ENCODE results near the gene CDC20B.
"Not testable (repeated sequence)": the region's sequence is repeated elsewhere in the genome, so short reads cannot be mapped to it uniquely, and the experiment has no call there.

Gene CDC20B

DNA sequence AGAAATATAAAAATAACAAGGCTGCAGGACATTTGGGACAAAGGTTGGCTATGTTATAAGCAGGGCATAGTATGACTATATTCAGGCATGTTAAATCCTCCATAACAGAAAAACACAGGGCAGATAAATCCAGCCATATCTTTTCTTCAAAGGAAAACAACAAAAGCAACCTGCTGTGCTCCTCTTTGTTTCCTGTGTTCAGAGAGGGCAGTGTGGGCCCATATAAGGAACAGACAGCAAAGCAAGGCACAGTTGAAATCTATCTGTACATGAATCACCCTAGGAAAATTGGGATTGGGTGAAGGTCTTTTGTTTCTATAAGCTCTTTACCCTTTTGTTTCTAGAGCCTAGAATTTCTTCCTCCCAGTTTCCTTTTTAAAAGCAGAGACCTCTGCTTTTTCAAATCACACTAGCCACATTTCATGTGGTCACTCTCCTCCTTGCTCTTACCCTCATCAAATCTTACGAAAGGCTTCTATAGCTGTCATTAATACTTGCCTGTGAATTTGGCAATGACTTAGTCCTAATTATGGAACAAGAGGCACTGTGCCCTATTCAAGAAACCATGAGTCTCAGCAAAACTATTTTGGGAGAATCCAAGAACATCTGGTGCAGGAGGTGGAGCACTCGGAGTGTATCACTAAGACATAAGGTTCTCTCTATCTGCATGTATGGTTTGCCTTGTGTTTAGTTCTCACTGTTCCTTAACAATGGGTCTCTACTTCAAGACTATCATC lies 68.8 kb downstream of the CDC20B start:
- DNase-seq (ENCODE audit: low read depth) = no peak

DNA sequence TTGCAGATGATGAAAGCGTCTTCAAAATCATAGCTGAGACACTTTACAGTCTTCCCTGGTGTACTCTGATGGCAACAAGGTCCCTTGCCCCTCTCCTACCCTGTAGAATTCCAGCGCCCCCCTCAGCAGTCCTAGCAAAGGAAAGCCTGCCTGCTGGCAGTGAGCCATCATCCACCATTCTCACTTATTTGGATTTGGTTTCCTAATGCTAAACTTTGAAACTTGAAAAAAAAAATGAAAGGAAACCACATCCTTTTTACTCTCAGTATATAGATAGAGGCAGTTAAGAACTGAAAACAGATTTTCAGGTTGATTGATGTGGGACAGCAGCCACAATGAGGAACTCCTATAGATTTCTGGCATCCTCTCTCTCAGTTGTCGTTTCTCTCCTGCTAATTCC lies 70.6 kb downstream of the CDC20B start, which contains the start of gene GZMA:
GZMA (plus strand) TSS at position 299 of the 400 bp plus-strand sequence; CDS start at position 336, 37 bp downstream.
- no peak for DNase-seq (ENCODE audit: low read depth)

DNA sequence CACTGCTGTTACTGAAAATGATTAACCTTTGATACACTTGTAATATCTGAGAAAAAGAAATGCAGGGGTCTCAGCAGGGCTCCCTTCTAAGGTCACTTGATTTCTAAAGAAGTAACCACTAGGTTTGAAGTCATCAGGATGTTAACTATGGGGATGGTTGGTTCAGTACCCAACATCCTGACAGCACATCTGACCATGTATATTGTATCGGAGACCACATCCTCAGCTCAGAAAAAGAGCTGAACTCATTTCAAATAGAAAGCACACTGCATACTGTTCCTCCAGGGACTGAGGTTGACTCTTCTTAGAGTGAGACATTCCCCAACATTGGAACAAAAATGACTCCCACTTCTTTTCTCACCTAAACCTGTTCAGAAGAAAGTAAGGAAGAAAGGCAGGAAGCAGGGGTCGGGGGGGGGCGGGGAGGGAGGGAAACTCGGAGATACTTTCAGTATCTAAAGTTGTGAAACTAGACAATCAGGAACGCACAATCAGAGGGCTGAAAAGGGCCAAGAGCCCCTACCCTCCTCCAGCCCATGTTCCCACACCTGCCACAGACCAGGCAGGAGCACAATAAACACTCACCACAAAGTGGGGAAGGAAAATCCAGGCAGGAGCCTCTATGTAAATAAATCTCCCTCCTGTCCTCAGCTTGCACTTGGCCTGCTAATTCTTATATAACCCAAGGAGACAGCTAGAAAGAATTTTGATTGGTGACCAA lies 71.3 kb downstream of the CDC20B start:
- DNase-seq (ENCODE audit: low read depth) = no peak

DNA sequence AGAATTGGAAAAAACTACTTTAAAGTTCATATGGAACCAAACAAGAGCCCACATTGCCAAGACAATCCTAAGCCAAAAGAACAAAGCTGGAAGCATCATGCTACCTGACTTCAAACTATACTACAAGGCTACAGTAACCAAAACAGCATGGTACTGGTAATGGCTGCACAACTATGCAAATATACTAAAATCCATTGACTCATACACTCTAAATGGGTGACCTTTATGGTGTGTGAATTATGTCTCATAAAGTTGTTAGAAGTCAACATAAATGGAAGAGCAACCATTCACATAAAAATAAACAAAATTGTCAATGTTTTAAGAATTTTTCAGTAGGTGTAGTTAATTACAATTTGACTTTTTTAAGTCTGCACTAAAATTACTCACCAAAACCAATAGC lies 71.8 kb downstream of the CDC20B start:
- not testable (repeated sequence) for DNase-seq (ENCODE audit: low read depth)

DNA sequence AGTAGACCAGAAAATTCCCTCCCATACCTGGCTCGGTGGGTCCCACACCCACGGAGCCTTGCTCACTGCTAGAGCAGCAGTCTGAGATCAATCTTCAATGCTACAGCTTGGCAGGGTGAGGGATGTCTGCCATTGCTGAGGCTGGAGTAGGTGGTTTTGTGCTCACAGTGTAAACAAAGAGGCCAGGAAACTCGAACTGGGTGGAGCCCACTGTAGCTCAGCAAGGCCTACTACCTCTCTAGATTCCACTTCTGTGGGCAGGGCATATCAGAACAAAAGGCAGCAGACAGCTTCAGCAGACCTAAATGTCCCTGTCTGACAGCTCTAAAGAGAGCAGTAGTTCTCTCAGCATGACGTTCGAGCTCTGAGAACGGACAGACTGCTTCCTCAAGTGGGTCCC lies 76.1 kb downstream of the CDC20B start:
- DNase-seq (ENCODE audit: low read depth) = no peak

DNA sequence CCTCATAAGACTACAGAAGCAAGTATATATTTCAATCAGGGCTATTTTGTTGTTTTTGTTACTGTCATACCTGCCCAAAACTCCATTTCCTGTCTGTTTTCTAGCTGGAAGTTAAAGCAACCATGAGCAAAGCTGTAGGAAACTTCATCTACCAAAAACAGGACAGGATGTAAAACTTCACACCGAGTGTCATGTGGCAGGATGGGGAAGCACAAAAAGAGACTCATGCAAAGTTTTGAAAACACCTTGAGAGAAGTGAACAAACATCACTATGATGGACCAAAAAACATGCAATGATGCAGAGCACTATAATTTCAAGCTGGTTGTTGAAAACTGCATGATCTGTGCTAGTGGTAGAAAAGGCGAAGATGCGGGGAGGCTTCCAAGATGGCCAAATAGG lies 76.8 kb downstream of the CDC20B start:
- no peak for DNase-seq (ENCODE audit: low read depth)

DNA sequence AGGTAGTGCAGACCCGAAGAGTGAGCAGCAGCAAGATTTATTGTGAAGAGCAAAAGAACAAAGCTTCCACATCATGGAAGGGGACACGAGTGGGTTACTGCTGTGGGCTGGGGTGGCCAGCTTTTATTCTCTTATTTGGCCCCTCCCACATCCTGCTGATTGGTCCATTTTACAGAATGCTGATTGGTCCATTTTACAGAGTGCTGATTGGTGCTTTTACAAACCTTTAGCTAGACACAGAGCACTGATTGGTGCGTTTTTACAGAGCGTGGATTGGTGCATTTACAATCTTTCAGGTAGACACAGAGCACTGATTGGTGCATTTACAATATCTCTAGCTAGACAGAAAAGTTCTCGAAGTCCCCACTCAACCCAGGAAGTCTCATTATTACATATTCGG lies 82.0 kb downstream of the CDC20B start:
- not testable (repeated sequence) for DNase-seq (ENCODE audit: low read depth)

DNA sequence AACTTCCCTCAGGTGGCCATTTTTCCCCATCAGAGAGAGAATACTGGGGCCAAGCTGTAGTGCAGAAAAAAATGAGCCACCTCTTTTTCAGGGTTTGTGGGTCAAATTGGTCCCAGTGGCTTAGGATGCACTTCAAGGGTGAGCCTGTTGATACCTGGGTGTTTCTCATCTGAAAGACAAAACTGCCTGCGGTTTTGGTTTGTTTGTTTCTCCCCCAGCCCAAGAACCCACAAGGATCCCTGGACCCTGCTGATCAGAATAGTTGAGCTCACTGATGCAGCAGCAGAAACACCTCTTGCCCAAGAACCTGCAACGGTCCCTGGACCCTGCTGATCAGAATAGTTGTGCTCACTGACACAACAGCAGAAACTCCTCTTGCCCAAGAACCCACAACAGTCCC lies 83.7 kb downstream of the CDC20B start:
- DNase-seq (ENCODE audit: low read depth) = not testable (repeated sequence)

DNA sequence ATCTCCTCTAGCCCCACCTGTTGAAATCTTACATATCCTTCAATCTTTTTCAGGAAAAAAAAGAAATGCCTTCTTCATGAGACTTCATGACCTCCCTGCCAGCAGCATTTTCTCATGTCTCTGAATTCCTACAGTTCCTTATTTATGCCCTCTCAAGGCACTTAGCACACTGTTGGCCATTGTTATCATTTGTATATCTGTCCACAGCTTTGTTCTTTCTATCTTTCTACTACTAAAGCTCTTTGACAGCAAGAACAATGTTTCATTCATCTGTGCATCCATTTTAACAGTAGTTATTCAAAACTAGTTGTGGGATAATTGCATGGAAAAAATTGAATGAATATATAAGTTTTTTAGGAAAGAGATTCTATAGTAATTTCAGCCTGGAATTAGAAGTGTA lies 91.4 kb downstream of the CDC20B start:
- DNase-seq (ENCODE audit: low read depth) = no peak

DNA sequence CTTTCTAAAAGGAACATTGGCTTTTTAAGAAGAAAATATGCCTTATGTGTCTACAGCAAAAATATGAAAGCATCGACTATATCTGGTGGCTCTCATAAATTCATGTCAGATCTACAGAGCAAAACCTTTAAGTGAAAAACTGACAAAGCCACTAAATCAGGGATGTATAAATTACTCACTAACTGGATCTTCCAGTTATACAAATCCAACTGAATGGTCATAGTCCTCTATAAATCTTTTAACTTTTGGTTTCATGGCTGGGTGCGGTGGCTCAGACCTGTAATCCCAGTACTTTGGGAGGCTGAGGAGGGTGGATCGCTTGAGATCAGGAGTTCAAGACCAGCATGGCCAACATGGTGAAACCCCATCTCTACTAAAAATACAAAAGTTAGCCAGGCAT lies 99.8 kb downstream of the CDC20B start:
- DNase-seq (ENCODE audit: low read depth) = no peak

DNA sequence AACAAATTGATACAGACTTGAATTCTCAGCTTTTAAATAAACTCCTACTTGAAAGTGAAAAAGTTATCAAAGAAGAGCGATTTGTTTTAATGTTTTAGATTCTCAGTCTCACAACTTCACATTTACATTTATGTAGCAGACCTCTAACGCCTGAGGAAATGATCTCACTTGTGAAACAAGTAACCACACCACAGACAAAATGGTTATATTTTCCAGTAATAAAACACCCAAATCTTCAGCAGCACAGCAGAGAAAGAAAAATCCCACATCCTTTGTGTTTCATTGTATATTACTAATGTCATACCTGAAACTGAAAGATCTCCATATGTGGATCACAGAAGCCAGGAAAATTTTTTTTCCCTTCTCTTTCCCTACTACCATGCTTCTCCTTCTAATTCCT lies 100.3 kb downstream of the CDC20B start:
- no peak for DNase-seq (ENCODE audit: low read depth)

DNA sequence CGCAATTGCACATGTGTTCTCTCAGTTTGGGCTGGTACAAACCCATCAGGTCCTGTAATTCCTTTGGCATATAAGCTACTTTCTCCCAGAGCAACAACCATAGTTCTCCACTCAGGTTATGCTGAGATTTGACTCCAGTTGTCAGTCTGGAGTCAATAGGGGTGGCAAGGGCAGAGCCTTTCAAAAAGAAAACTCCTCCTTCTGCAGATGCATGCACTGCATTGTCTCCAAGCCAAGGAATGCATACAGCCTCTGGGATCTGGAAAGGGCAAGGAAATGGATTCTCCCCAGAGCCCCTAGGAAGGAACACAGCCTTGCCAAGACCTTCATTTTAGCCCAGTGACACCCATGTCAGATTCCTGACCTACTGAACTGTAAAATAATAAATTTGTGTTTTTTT lies 101.6 kb downstream of the CDC20B start:
- no peak for DNase-seq (ENCODE audit: low read depth)

DNA sequence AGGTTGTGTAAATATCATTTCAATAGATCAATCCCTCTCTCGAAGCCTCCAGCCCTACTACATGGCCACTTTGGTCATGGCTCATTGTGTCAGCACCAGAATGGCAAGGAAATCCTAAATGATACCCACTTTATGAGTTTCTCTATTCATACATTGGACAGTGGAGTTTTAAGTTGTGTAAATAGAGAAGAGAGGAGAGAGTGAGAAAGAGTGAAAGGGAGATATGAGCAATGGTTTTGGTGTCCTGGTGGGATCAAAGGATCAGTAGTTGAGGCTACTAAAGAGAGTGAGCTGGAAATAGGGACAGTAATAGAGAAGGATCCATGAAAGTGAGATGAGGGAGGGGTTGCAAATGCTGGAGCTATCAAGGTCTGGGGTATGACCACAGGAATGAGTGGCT lies 102.0 kb downstream of the CDC20B start:
- no peak for DNase-seq (ENCODE audit: low read depth)

DNA sequence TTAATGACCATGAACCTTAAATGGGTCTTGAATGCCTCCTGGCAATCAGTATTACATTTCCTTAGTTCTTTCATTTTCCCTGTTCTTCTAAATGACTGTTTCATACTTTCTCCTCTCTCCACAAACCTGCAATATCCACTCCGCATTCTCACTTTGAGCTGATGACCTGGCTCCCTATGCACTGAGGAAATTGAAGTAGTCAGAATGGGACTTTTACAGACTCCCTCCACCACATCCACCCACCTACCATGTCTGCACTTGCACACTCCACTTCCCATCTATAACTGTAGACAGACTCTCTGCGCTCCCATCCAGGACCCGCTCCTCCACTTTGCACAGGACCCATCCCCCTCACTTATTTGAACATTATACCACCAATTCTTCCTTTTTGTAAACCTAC lies 106.7 kb downstream of the CDC20B start:
- no peak for DNase-seq (ENCODE audit: low read depth)

DNA sequence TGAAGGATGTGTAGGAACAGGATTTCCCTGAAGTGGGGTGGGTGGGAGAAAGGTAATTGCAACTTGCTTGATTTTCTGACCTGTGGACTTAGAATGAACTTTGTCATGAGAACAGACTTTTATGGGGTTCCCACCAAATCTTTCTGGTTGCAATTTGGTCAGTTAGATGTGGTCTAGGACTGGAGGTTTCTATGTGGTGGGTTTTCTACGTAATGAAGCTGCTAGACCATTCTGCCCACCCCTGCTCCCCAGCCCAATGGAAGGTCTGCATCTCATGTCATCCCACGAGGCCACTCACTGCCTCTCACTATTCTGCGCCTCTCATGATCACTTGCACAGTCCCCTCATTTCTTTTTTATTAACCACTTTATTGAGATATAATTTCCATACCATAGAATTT lies 108.5 kb downstream of the CDC20B start:
- DNase-seq (ENCODE audit: low read depth) = no peak

DNA sequence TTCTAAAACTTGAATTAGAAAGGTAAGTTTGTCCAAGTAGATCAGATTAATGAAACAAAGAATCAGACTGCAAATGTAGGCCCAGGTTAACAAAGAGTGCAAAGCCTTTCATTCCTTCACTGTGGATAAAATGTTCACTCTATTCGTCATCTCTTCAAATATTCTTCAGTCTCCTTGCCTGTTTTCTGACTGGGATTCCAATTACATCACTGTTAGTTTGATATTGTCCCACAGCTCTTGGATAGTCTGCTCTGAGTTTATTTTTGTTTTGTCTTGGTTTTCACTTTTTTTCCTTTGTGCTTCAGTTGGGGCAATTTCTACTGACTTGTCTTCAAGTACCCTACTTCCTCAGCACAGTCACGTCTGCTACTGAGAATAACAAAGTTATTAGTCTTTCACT lies 109.1 kb downstream of the CDC20B start:
- DNase-seq (ENCODE audit: low read depth) = no peak

DNA sequence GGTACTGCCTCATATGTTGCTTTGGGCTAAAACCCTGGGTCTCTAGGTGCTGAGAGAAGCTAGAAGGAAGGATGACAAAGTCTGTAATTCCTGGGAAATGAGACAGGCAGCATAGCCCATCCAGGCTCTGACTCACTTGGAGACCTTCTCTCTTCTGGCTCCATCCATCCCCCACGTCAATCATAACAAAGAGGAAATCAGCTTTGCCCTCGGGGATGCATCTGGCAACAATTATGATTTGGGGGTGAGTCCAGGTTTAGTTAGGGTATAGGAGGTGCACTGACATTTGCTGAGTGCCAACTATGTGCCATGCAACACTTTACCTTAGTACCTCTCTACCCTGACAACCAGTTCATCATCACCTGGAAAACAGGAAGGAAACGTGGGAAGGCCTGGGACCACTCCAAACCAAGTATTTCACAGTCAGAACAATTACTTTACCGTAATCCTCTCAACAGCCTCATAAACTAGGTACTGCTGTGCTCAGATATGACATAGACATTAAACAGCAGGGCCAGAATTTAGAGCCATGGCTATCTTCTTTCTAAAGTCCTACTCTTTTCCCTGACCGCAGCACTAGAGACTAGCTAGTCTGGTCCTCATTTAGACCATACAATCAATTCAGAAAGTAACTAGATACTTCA lies 109.6 kb downstream of the CDC20B start:
- DNase-seq (ENCODE audit: low read depth) = peak; percentile 62
